DOHH2 (cell line): Measurements from ENCODE around the gene WDR31.

Experiments
- H3F3A ChIP-seq: fragments of 200-600 bp; sonication (generic), shearing (Covaris generic); 2 replicates; pipeline ENCODE4 v1.6.0; 2016; ENCODE audit warnings: antibody characterized with exemption, mild to moderate bottlenecking; ENCODE audit not compliant: control insufficient read depth, insufficient read depth
- H3K27ac ChIP-seq: fragments of 200-600 bp; sonication (generic); 2 replicates; pipeline ENCODE4 v1.5.1; 2014; ENCODE audit warnings: low read depth, mild to moderate bottlenecking, low read length, moderate library complexity
- H3K27me3 ChIP-seq: fragments of 200-600 bp; sonication (generic); 2 replicates; pipeline ENCODE4 v1.6.1; 2014; ENCODE audit warnings: mild to moderate bottlenecking, low read length, mixed read lengths; ENCODE audit not compliant: control insufficient read depth
- H3K36me3 ChIP-seq: fragments of 200-600 bp; sonication (generic); 2 replicates; pipeline ENCODE4 v1.6.1; 2014; ENCODE audit warnings: mild to moderate bottlenecking, low read length, moderate library complexity, mixed read lengths; ENCODE audit not compliant: control insufficient read depth
- H3K4me1 ChIP-seq: fragments of 200-600 bp; sonication (generic); 2 replicates; pipeline ENCODE4 v1.6.1; 2014; ENCODE audit warnings: mild to moderate bottlenecking, low read length, mixed read lengths; ENCODE audit not compliant: control insufficient read depth
- H3K4me2 ChIP-seq: fragments of 200-600 bp; sonication (generic); 2 replicates; pipeline ENCODE4 v1.6.0; 2014; ENCODE audit warnings: mild to moderate bottlenecking, low read length, moderate library complexity
- H3K4me3 ChIP-seq: fragments of 200-600 bp; sonication (generic); 2 replicates; pipeline ENCODE4 v1.5.1; 2014; ENCODE audit warnings: mild to moderate bottlenecking, low read length, mixed read lengths
- H3K79me2 ChIP-seq: fragments of 200-600 bp; sonication (generic); 2 replicates; pipeline ENCODE4 v1.6.1; 2014; ENCODE audit warnings: mild to moderate bottlenecking, low read length, mixed read lengths; ENCODE audit not compliant: control insufficient read depth
- H3K9me2 ChIP-seq: fragments of 200-600 bp; sonication (generic); replicated peaks from 2 replicates; pipeline ENCODE4 v1.6.1; 2014; ENCODE audit warnings: mild to moderate bottlenecking, low read length, mixed read lengths; ENCODE audit not compliant: control insufficient read depth
- H3K9me3 ChIP-seq: fragments of 200-600 bp; sonication (generic); 2 replicates; pipeline ENCODE4 v1.6.1; 2014; ENCODE audit warnings: antibody characterized with exemption, low read length, mixed read lengths; ENCODE audit not compliant: control insufficient read depth, insufficient read depth
- H4K20me1 ChIP-seq: fragments of 200-600 bp; sonication (generic); 2 replicates; pipeline ENCODE4 v1.6.0; 2014; ENCODE audit warnings: low read depth, mild to moderate bottlenecking, antibody characterized with exemption, low read length, moderate library complexity; ENCODE audit not compliant: control insufficient read depth, insufficient read depth
- EZH2phosphoT487 ChIP-seq: fragments of 200-600 bp; sonication (generic); IDR thresholded peaks from 2 replicates; pipeline ENCODE4 v1.6.1; 2017; ENCODE audit warnings: borderline replicate concordance, mild to moderate bottlenecking, antibody characterized with exemption, low read length, moderate library complexity, mixed read lengths
- TF ChIP-seq, protein P1 (sequence below): fragments of 200-600 bp; sonication (generic); IDR thresholded peaks from one replicate; pipeline ENCODE4 v1.5.1; 2014; ENCODE audit warnings: antibody characterized with exemption, mild to moderate bottlenecking, low read depth, low read length; ENCODE audit not compliant: poor library complexity, severe bottlenecking

Gene WDR31

GRCh38 chr9:113359385-113359784, 19.3 kb upstream of the WDR31 start:
- no peak overlapping the region for H3K27ac ChIP-seq
- no peaks in the 10 kb centered on the region for H3K36me3 ChIP-seq
- no peak overlapping the region for H3K4me3 ChIP-seq
- no peak overlapping the region for H3K4me2 ChIP-seq
- H3K79me2 ChIP-seq = no peaks in the 10 kb centered on the region
- H4K20me1 ChIP-seq = no peaks in the 10 kb centered on the region
- H3K9me2 ChIP-seq = no peaks in the 10 kb centered on the region
- H3K27me3 ChIP-seq = peaks cover 22% of the 10 kb centered on the region
- no peaks in the 10 kb centered on the region for H3F3A ChIP-seq
- no peaks in the 10 kb centered on the region for H3K4me1 ChIP-seq
- H3K9me3 ChIP-seq = no peaks in the 10 kb centered on the region
- no peak for TF ChIP-seq EZH2phosphoT487
- TF ChIP-seq, protein P1, sequence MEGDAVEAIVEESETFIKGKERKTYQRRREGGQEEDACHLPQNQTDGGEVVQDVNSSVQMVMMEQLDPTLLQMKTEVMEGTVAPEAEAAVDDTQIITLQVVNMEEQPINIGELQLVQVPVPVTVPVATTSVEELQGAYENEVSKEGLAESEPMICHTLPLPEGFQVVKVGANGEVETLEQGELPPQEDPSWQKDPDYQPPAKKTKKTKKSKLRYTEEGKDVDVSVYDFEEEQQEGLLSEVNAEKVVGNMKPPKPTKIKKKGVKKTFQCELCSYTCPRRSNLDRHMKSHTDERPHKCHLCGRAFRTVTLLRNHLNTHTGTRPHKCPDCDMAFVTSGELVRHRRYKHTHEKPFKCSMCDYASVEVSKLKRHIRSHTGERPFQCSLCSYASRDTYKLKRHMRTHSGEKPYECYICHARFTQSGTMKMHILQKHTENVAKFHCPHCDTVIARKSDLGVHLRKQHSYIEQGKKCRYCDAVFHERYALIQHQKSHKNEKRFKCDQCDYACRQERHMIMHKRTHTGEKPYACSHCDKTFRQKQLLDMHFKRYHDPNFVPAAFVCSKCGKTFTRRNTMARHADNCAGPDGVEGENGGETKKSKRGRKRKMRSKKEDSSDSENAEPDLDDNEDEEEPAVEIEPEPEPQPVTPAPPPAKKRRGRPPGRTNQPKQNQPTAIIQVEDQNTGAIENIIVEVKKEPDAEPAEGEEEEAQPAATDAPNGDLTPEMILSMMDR = no peak

- H3K4me1 ChIP-seq = no peaks in the 10 kb centered on the region
- H3F3A ChIP-seq = no peaks in the 10 kb centered on the region
- H3K4me2 ChIP-seq = no peak overlapping the region
- no peaks in the 10 kb centered on the region for H3K79me2 ChIP-seq
- H3K36me3 ChIP-seq = no peaks in the 10 kb centered on the region
- H3K9me3 ChIP-seq = no peaks in the 10 kb centered on the region
- no peak overlapping the region for H3K4me3 ChIP-seq
- no peaks in the 10 kb centered on the region for H3K9me2 ChIP-seq
- no peak for TF ChIP-seq EZH2phosphoT487
- TF ChIP-seq, protein P1 = no peak
- H3K27me3 ChIP-seq = peaks cover 25% of the 10 kb centered on the region
- no peak overlapping the region for H3K27ac ChIP-seq
- H4K20me1 ChIP-seq = no peaks in the 10 kb centered on the region
Measured at GRCh38 chr9:113356686-113357292, 16.7 kb upstream of the WDR31 start.

GRCh38 chr9:113355040-113355596, 15.0 kb upstream of the WDR31 start:
- no peak for TF ChIP-seq EZH2phosphoT487
- TF ChIP-seq, protein P1 = no peak
- Histone ChIP-seq H3K27me3 (peaks cover 39% of the 10 kb centered on the region), H3K9me3 (no peaks in the 10 kb centered on the region), H3K4me3 (no peak overlapping the region), H3K4me1 (peaks cover 13% of the 10 kb centered on the region), H4K20me1 (no peaks in the 10 kb centered on the region), H3K36me3 (no peaks in the 10 kb centered on the region), H3K27ac (no peak overlapping the region), H3K4me2 (no peak overlapping the region), H3K79me2 (no peaks in the 10 kb centered on the region), H3F3A (no peaks in the 10 kb centered on the region), H3K9me2 (no peaks in the 10 kb centered on the region)
